IMR-90 (cell line): Measurements from ENCODE around the gene PRRT2. TPM values are rescaled to one million over a fixed set of nuclear protein-coding genes. Genes with fewer than 3 reads are reported as not detected.

Experiments
- ATAC-seq: fragments of 200-7000 bp; cut with Tn5 transposase; 2 replicates; pipeline ENCODE4 v1.9.1; 2020; ENCODE audit warnings: low read depth, mild to moderate bottlenecking, moderate library complexity
- BruUV-seq: library from RNA; stranded (reverse); fragments of 400-500 nt; replicated peaks from 2 replicates; lab custom pipeline; 2021; lab: Mats Ljungman, UMichigan
- CTCF ChIA-PET: fragments of 300-600 bp; formaldehyde crosslinking; extraction: SDS; loops from one replicate; lab custom pipeline; 2021; ENCODE audit warnings: antibody characterized with exemption; lab: Yijun Ruan, JAX
- POLR2A ChIA-PET: fragments of 300-600 bp; sonication (Branson Sonifier 250); formaldehyde crosslinking; loops from one replicate; lab custom pipeline; 2022; ENCODE audit warnings: antibody characterized with exemption; ENCODE audit not compliant: unreplicated experiment; lab: Charles Lee
- DNase-seq: peaks from one replicate; pipeline ENCODE4 v3.0.0; 2013
- H2AFZ ChIP-seq: replicated peaks from 2 replicates; pipeline ENCODE3; 2013; ENCODE audit warnings: low read length, mild to moderate bottlenecking; ENCODE audit not compliant: poor library complexity
- H2AK5ac ChIP-seq: 2 replicates; pipeline ENCODE4 v1.6.1; 2013; ENCODE audit warnings: low read depth, low read length, inconsistent platforms
- H2AK9ac ChIP-seq: replicated peaks from 2 replicates; pipeline ENCODE3; 2013; ENCODE audit warnings: mild to moderate bottlenecking, low read depth, low read length, moderate library complexity; ENCODE audit not compliant: poor library complexity
- H2BK120ac ChIP-seq: 2 replicates; pipeline ENCODE4 v1.6.1; 2013; ENCODE audit warnings: low read depth, low read length, inconsistent platforms
- H2BK15ac ChIP-seq: 3 replicates; pipeline ENCODE4 v1.6.1; 2013; ENCODE audit warnings: low read depth, low read length, inconsistent platforms
- H2BK20ac ChIP-seq: 2 replicates; pipeline ENCODE4 v1.6.1; 2013; ENCODE audit warnings: low read depth, mild to moderate bottlenecking, inconsistent platforms, low read length, moderate library complexity
- H2BK5ac ChIP-seq: 2 replicates; pipeline ENCODE4 v1.6.1; 2013; ENCODE audit warnings: mild to moderate bottlenecking, low read depth, low read length, inconsistent platforms; ENCODE audit not compliant: poor library complexity, severe bottlenecking
- H3K14ac ChIP-seq: replicated peaks from 2 replicates; pipeline ENCODE4 v1.6.1; 2013; ENCODE audit warnings: low read depth, low read length, inconsistent platforms
- H3K18ac ChIP-seq: 2 replicates; pipeline ENCODE4 v1.6.1; 2013; ENCODE audit warnings: low read depth, low read length, control low read depth
- H3K23ac ChIP-seq: 2 replicates; pipeline ENCODE4 v1.6.1; 2013; ENCODE audit warnings: low read depth, low read length, inconsistent platforms
- H3K27ac ChIP-seq: 2 replicates; pipeline ENCODE4 v1.5.1; 2013; ENCODE audit warnings: mild to moderate bottlenecking, control low read depth, low read length; ENCODE audit not compliant: insufficient read depth
- H3K27me3 ChIP-seq: 2 replicates; pipeline ENCODE4 v1.6.1; 2013; ENCODE audit warnings: low read length; ENCODE audit not compliant: control insufficient read depth, insufficient read depth
- H3K36me3 ChIP-seq: 2 replicates; pipeline ENCODE4 v1.6.1; 2013; ENCODE audit warnings: low read length, mixed read lengths; ENCODE audit not compliant: control insufficient read depth, insufficient read depth
- H3K4ac ChIP-seq: 2 replicates; pipeline ENCODE4 v1.6.1; 2013; ENCODE audit warnings: low read depth, low read length, inconsistent platforms
- H3K4me1 ChIP-seq: 2 replicates; pipeline ENCODE4 v1.6.1; 2013; ENCODE audit warnings: low read length, mixed read lengths; ENCODE audit not compliant: control insufficient read depth, insufficient read depth
- H3K4me2 ChIP-seq: 2 replicates; pipeline ENCODE4 v1.6.1; 2013; ENCODE audit warnings: low read depth, mild to moderate bottlenecking, control low read depth, low read length, moderate library complexity
- H3K4me3 ChIP-seq: 2 replicates; pipeline ENCODE4 v1.5.1; 2013; ENCODE audit warnings: low read depth, mild to moderate bottlenecking, control low read depth, low read length, moderate library complexity; ENCODE audit not compliant: insufficient read depth
- H3K56ac ChIP-seq: 2 replicates; pipeline ENCODE4 v1.6.1; 2013; ENCODE audit warnings: low read length, inconsistent platforms; ENCODE audit not compliant: insufficient read depth; ENCODE audit errors: extremely low read depth
- H3K79me1 ChIP-seq, 2 experiments: 2 replicates each; pipeline ENCODE4 v1.6.1; 2013; ENCODE audit warnings: low read length in 2 of 2, inconsistent platforms in 1 of 2, low read depth in 1 of 2
- H3K9ac ChIP-seq: 2 replicates; pipeline ENCODE4 v1.6.1; 2013; ENCODE audit warnings: low read depth, low read length, control low read depth
- H3K9me1 ChIP-seq: 2 replicates; pipeline ENCODE4 v1.6.1; 2013; ENCODE audit warnings: low read length, inconsistent platforms; ENCODE audit not compliant: insufficient read depth
- H3K9me3 ChIP-seq: 2 replicates; pipeline ENCODE4 v1.6.1; 2013; ENCODE audit warnings: low read length; ENCODE audit not compliant: control insufficient read depth, insufficient read depth
- H4K20me1 ChIP-seq: 2 replicates; pipeline ENCODE4 v1.6.1; 2013; ENCODE audit warnings: low read length, inconsistent platforms; ENCODE audit not compliant: insufficient read depth
- H4K5ac ChIP-seq: 2 replicates; pipeline ENCODE4 v1.6.1; 2013; ENCODE audit warnings: mild to moderate bottlenecking, low read depth, low read length, control low read depth
- H4K8ac ChIP-seq, 2 experiments: 2 replicates each; pipeline ENCODE4 v1.6.1; 2013; ENCODE audit warnings: low read depth in 2 of 2, low read length in 2 of 2, control low read depth in 1 of 2, inconsistent platforms in 1 of 2
- H4K91ac ChIP-seq: 2 replicates; pipeline ENCODE4 v1.6.1; 2013; ENCODE audit warnings: low read depth, low read length, inconsistent platforms; ENCODE audit not compliant: insufficient read depth
- BHLHE40 ChIP-seq: fragments of 150-350 bp; IDR thresholded peaks from 2 replicates; pipeline ENCODE4 v1.6.1; 2016; ENCODE audit warnings: mild to moderate bottlenecking, low read depth, low read length
- CEBPB ChIP-seq: IDR thresholded peaks from 2 replicates; pipeline ENCODE4 v1.6.1; 2012; ENCODE audit warnings: low read depth, low read length, improper control_type of control experiment
- CTCF ChIP-seq: conservative IDR thresholded peaks from 2 replicates; pipeline ENCODE4 v1.5.1; 2012; ENCODE audit warnings: mild to moderate bottlenecking, low read depth, low read length, improper control_type of control experiment
- FOS ChIP-seq: fragments of 150-350 bp; IDR thresholded peaks from 2 replicates; pipeline ENCODE4 v1.6.1; 2016; ENCODE audit warnings: low read depth, low read length
- POLR2A ChIP-seq: IDR thresholded peaks from 2 replicates; pipeline ENCODE4 v1.6.1; 2012; ENCODE audit warnings: mild to moderate bottlenecking, low read depth, low read length
- RAD21 ChIP-seq: IDR thresholded peaks from 2 replicates; pipeline ENCODE4 v1.6.1; 2012; ENCODE audit warnings: low read length, improper control_type of control experiment
- RCOR1 ChIP-seq: IDR thresholded peaks from 2 replicates; pipeline ENCODE4 v1.6.1; 2012; ENCODE audit warnings: mild to moderate bottlenecking, low read length, improper control_type of control experiment; ENCODE audit not compliant: insufficient replicate concordance
- RFX5 ChIP-seq: IDR thresholded peaks from 2 replicates; pipeline ENCODE4 v1.8.0; 2012; ENCODE audit warnings: low read depth, mild to moderate bottlenecking, low read length, moderate library complexity
- SMC3 ChIP-seq: fragments of 150-350 bp; IDR thresholded peaks from 2 replicates; pipeline ENCODE4 v1.6.1; 2016; ENCODE audit warnings: low read depth, mild to moderate bottlenecking, antibody characterized with exemption, low read length, moderate library complexity
- WGBS, 2 experiments: methylation state at CpG; one replicate each; pipeline versions ENCODE4 v1.1.5 to v1.1.7; 2013; ENCODE audit warnings: missing lambda C conversion rate in 2 of 2; ENCODE audit not compliant: insufficient read length in 1 of 2; ENCODE audit errors: extremely low coverage in 2 of 2; 5-methylcytosine and 5-hydroxymethylcytosine counted together
- dilution Hi-C: fragments of 300-500 bp; cut with HindIII; formaldehyde crosslinking; loops from one replicate; pipeline ENCODE4 v1.14.3; 2018; ENCODE audit warnings: low sequenced_read_pairs; ENCODE audit not compliant: unreplicated experiment
- in situ Hi-C: fragments of 300-500 bp; cut with MboI; formaldehyde crosslinking; loops from 3 replicates; pipeline ENCODE4 v1.14.3; 2019; ENCODE audit warnings: low sequenced_read_pairs, inconsistent platforms, mixed read lengths
- intact Hi-C: fragments of 100-400 bp; cut with micrococcal nuclease; formaldehyde crosslinking; loops from 2 replicates; pipeline ENCODE4 v1.10.0; 2022
- polyA plus RNA-seq, 3 experiments: library from polyadenylated mRNA; depleted of rRNA; stranded (reverse); fragments of >200 nt; gene quantifications; 2 replicates each; pipeline ENCODE4 v1.2.3, GENCODE V29; 2012; ENCODE audit warnings: low replicate concordance in 1 of 3
- total RNA-seq: library from RNA; depleted of rRNA; stranded (reverse); fragments of >200 nt; gene quantifications from 2 replicates; pipeline ENCODE4 v1.2.3, GENCODE V29; 2012
- TF ChIP-seq, protein P1 (sequence below): fragments of 150-350 bp; IDR thresholded peaks from 2 replicates; pipeline ENCODE4 v1.6.1; 2017; ENCODE audit warnings: mild to moderate bottlenecking, antibody characterized with exemption, low read length, low read depth
- TF ChIP-seq, protein P2 (sequence below): fragments of 150-350 bp; IDR thresholded peaks from 2 replicates; pipeline ENCODE4 v1.6.1; 2016; ENCODE audit warnings: low read depth, mild to moderate bottlenecking, low read length, moderate library complexity, borderline replicate concordance

The PRRT2 gene
- total and polyA plus RNA-seq, 2 of the 4 experiments (the other 2 are of a cell fraction): 0.90 to 10.5 TPM

GRCh38 chr16:29831490-29831889 lies 19.5 kb downstream of the PRRT2 start:
- TF ChIP-seq, protein P1, sequence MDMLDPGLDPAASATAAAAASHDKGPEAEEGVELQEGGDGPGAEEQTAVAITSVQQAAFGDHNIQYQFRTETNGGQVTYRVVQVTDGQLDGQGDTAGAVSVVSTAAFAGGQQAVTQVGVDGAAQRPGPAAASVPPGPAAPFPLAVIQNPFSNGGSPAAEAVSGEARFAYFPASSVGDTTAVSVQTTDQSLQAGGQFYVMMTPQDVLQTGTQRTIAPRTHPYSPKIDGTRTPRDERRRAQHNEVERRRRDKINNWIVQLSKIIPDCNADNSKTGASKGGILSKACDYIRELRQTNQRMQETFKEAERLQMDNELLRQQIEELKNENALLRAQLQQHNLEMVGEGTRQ: no peak
- TF ChIP-seq, protein P2, sequence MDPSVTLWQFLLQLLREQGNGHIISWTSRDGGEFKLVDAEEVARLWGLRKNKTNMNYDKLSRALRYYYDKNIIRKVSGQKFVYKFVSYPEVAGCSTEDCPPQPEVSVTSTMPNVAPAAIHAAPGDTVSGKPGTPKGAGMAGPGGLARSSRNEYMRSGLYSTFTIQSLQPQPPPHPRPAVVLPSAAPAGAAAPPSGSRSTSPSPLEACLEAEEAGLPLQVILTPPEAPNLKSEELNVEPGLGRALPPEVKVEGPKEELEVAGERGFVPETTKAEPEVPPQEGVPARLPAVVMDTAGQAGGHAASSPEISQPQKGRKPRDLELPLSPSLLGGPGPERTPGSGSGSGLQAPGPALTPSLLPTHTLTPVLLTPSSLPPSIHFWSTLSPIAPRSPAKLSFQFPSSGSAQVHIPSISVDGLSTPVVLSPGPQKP: no peak
- TF ChIP-seq BHLHE40 (no peak), CEBPB (no peak), CTCF (no peak), RAD21 (no peak), RCOR1 (no peak), FOS (no peak), RFX5 (no peak), POLR2A (no peak), SMC3 (no peak)
- no peak overlapping the region for H3K23ac ChIP-seq
- H3K4me2 ChIP-seq: no peak overlapping the region
- H4K91ac ChIP-seq: no peak overlapping the region
- H3K14ac ChIP-seq: no peak overlapping the region
- BruUV-seq: no TSS peak
- H4K5ac ChIP-seq: no peak overlapping the region
- H3K18ac ChIP-seq: no peak overlapping the region
- no peaks in the 10 kb centered on the region for H3K27me3 ChIP-seq
- no peak overlapping the region for H2BK20ac ChIP-seq
- H3K4ac ChIP-seq: no peak overlapping the region
- H2BK5ac ChIP-seq: no peak overlapping the region
- dilution Hi-C loops: no loop called here
- no peak overlapping the region for H3K27ac ChIP-seq
- CTCF ChIA-PET: no interaction called here
- POLR2A ChIA-PET: no interaction called here
- in situ Hi-C loops: no loop called here
- H2AFZ ChIP-seq: no peak overlapping the region
- H3K9ac ChIP-seq: no peak overlapping the region
- H3K9me1 ChIP-seq: peaks cover 17% of the 10 kb centered on the region
- H4K8ac ChIP-seq: no peak overlapping the region
- no peak for DNase-seq
- no peak overlapping the region for H2AK5ac ChIP-seq
- intact Hi-C loops: no loop called here
- ATAC-seq: no peak
- H3K56ac ChIP-seq: no peak overlapping the region
- peaks cover 23% of the 10 kb centered on the region; the same call in 1 of the 2 replicates for H4K20me1 ChIP-seq
- no peak overlapping the region for H2BK15ac ChIP-seq
- H3K36me3 ChIP-seq: peaks cover 43% of the 10 kb centered on the region
- H3K4me1 ChIP-seq: peaks cover 8% of the 10 kb centered on the region
- no peak overlapping the region for H2BK120ac ChIP-seq
- H3K4me3 ChIP-seq: no peak overlapping the region
- no peaks in the 10 kb centered on the region for H3K9me3 ChIP-seq
- 100% methylated on average over 1 of the region's 2 CpGs; no CpG with 5 or more reads in 1 of the 2 experiments for WGBS, 2 experiments
- peak overlapping the region; percentile 28 for H2AK9ac ChIP-seq
- peaks cover 37 to 76% of the 10 kb centered on the region in 2 experiments for H3K79me1 ChIP-seq
